Activated T-helper 9 cell treated with anti-CD3 and anti-CD28 coated beads, Interleukin-2, amount 50 U/mL, for 16 hours (primary cell): ENCODE results near the gene AIMP2.
"Not testable (repeated sequence)": the region's sequence is repeated elsewhere in the genome, so short reads cannot be mapped to it uniquely, and the experiment has no call there.

Experiments used
- DNase-seq: peaks from one replicate; pipeline ENCODE4 v3.0.0-alpha.2; 2020; ENCODE audit warnings: low read depth

AIMP2 gene

GRCh38 chr7:6026011-6026819 lies 17.1 kb downstream of the AIMP2 start:
- DNase-seq = peak; percentile 38

GRCh38 chr7:6026820-6027311 lies 17.8 kb downstream of the AIMP2 start:
- no peak for DNase-seq

DNA sequence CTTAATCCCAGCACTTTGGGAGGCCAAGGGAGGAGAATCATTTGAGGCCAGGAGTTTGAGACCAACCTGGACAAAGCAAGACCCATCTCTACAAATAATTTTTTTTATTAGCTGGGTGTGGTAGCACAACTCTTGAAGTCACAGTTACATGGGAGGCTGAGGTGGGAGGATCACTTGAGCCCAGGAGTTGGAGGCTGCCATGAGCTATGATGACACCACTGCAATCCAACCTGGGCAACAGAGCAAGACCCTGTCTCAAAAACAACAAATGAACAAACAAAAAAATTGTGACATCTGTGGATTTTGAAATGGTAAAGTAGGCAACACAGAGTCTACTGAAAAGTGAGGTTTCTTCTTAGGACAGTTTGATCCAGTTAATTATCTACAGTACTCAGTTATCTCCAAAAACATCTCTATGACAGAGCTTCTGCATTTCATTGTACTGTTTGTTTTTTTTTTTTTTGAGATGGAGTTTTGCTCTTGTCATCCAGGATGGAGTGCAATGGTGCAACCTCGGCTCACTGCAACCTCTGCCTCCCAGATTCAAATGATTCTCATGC lies 18.8 kb downstream of the AIMP2 start:
- no peak for DNase-seq

GRCh38 chr7:6028563-6028962 lies 19.5 kb downstream of the AIMP2 start:
- DNase-seq = no peak

GRCh38 chr7:6030988-6031387 lies 21.9 kb downstream of the AIMP2 start, which contains the start of gene ANKRD61:
Gene ANKRD61 (plus strand): TSS chr7:6031376. CDS start chr7:6031376, 0 bp downstream.
- DNase-seq = no peak

DNA sequence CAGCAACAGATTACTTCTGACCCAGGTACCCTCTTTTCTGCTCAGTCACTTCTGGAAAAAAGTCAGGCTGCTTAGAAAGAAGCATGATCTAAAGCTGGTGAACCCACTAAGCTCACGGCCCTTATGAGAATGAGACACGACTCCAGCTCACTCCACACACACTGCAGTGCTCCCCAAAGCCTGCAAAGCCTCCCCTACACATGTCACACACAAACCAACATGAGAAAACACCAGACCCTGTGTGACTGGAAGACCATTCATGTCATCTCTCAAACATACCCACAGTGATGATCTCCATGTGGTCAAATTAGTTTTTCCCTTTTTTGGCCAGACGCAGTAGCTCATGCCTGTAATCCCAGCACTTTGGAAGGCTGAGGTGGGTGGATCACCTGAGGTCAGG lies 22.5 kb downstream of the AIMP2 start:
- no peak for DNase-seq

DNA sequence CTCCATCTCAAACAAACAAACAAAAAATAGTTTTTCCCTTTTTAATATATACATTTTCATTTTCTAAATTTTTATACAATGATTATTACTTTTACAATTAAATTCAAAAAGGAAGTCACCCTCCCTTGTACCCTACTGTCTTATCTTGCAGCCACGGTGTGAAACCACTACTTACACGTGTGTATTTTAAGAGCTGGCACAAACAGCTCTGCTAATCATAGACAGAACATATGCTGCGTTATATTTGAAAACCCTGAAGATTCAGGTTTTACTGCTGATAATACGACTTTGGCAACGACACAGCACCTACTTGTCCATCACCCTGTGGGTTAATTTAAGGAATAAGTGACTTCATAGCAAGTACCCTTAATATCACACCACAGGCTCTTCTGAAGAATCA lies 23.1 kb downstream of the AIMP2 start:
- DNase-seq = no peak

GRCh38 chr7:6032641-6033040 lies 23.6 kb downstream of the AIMP2 start:
- no peak for DNase-seq

GRCh38 chr7:6035165-6035564 lies 26.1 kb downstream of the AIMP2 start:
- DNase-seq = no peak

- DNase-seq = no peak
These were observed 26.6 kb downstream of the AIMP2 start for GRCh38 chr7:6035686-6036085.

DNA sequence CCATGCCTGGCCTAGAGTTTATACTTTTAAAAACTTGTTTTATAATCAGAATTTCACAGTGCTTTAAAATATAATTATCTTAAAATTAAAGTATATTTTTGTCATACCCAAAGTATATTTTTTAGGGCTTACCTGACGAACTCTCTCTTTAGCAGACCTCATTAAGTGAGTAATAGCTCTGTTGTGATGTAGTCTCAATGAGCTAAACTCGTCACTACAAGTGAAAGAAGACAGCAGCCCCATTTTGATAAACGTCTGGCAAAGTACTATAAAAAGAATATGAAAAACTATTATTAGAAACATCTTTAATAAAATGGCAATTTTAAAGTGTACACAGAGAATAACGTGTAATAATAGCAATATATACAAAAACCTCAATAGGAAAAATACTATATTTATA lies 40.7 kb downstream of the AIMP2 start:
- no peak for DNase-seq

GRCh38 chr7:6051185-6051584 lies 42.1 kb downstream of the AIMP2 start:
- DNase-seq = not testable (repeated sequence)

GRCh38 chr7:6056616-6057015 lies 47.5 kb downstream of the AIMP2 start:
- no peak for DNase-seq

- no peak for DNase-seq
These were observed 48.5 kb downstream of the AIMP2 start for GRCh38 chr7:6057316-6058129.

DNA sequence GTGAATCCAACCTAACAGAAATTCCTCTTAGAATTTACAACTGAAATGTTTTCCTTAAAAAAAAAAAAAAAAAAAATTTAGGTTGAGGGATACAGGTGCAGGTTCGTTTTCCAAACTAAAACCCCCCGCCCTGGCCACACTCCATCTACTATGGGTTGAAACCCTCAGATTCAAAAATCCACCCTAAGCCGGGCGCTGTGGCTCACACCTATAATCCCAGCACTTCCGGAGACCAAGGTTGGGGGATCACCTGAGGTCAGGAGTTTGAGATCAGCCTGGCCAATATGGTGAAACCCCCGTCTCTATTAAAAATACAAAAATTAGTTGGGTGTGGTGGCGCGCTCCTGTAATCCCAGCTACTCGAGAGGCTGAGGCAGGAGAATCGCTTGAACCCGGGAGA lies 50.9 kb downstream of the AIMP2 start:
- DNase-seq = not testable (repeated sequence)

DNA sequence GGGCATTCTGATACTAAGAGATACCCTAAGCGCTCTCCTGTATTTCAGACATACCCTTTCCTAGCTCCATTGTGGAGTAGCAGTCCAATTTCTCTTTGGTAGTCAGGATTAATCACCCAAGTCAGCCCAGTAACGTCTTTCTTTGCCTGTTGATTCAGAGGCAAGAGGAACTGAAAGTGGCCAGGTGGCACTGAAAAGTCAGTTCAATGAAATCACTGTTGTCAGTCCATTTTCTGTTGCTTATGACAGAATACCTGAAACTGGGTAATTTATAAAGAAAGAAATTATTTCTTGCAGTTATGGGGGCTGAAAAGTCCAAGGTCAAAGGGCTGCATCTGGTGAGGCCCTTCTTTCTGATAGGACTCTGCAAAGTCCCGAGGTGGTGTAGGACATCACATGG lies 62.3 kb downstream of the AIMP2 start:
- no peak for DNase-seq
